Measurements from ENCODE around the gene KCNAB2.

KCNAB2 gene

DNA sequence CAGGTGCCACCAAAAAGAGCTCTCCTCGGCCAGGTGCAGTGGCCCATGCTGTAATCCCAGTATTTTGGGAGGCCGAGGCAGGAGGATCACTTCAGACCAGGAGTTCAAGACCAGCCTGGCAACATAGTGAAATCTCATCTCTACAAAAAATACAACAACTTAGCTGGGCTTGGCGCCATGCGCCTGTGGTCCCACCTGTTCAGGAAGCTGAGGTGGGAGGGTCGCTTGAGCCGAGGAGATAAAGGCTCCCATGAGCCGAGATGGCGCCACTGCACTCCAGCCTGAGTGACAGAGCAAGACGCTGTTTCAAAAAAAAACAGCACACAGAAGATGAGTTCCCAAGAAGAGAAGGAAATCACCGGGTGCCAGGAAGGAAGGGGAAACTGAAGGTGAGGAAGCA, 67.4 kb downstream of the KCNAB2 start:
- DNase-seq: no peak

DNA sequence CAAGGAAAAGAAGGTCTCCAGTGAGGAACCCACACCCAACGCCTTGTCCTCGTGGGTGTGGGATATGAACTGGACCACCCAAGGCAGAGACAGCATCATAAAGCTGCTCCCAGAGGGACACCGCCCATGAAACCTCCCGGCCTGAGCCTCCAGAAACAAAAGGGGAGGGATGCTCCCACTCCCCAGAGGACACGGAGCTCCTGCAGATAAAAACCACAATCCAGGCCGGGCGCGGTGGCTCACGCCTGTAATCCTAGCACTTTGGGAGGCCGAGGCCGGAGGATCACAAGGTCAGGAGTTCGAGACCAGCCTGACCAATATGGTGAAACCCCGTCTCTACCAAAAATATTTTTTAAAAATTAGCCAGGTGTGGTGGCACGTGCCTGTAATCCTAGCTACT, 68.1 kb downstream of the KCNAB2 start:
- DNase-seq: no peak

DNA sequence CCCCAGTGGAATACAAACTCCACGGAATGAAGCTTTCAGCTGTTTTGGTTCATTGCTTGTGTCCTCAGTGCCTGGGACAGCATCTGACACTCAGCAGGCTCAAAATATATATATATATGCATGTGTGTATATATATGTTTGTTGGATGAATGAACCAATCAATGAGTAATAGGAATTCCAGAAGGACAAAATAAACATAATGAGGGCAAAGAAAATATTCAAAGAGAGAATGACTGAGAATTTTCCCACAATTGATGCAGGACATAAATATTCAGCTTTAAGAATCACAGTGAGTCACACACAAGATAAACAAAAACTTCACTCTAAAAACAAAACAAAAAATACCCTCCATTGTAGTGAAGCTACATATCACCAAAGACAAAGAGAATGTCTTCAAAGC, 70.4 kb downstream of the KCNAB2 start:
- DNase-seq: no peak

DNA sequence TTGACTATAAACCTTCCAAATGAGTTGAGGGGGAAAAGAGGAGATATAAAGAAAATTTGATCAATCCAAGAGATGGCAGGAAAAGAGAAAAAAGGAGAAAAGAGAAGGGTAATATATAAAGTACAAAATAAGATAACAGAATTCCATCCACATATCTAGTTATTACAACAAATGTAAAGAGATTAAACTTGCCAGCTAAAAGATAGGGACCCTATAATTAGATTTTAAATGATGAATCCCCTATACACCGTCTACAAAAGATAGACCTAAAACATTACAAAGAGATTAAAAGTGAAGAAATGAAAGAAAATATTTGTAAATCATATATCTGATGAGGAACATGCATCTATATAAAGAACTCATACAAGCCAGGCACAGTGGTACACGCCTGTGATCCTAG, 71.4 kb downstream of the KCNAB2 start:
- no peak for DNase-seq

DNA sequence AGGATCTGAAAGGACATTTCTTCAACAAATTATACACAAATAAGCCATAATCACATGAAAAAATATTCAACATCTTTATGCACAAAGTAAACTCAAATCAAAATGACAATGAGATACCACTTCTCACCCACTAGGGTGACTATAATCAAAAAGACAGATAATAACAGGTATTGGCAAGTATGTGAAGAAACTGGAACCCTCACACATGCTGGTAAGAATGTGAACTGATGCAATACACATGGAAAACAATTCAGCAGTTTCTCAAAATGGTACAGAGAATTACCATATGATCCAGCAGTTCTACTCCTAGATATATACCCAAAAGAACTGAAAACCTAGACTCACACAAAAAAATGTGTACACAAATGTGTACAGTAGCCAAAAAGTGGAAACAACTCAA, 71.9 kb downstream of the KCNAB2 start:
- no peak for DNase-seq

DNA sequence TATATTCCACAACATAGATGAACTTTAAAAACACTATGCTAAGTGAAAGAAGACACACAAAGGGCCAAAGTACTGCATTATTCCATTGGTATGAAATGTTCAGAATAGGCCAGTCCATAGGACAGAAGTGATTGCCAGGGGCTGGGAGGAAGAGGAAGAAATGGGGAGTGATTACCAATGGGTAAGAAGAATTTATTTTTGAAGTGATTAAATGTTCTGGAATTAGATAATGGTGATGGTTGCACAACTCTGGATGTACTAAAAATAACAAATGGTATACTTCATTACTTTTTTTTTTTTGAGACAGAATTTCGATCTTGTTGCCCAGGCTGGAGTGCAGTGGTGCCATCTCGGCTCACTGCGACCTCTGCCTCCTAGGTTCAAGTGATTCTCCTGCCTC, 72.7 kb downstream of the KCNAB2 start:
- no peak for DNase-seq

DNA sequence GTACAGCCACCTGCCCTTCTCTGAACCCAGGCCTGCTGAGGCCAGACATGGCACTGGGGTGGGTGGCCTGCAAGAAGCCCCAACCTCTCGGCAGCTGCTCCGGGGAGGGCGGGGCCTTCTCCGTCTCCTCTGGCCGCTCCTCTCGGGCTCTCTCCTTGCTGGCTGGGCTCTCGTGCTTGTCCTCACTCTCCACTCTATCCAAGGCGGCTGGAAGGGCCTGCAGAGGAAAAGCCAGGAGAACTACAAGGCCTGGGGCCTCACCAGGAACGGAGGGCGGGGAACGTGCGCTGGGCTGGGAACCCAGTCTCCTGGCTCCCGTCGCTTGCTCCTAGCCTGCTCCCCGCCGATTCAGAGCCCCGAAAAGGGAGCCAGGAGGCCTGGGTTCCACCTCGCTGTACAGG, 75.3 kb downstream of the KCNAB2 start:
- no peak for DNase-seq

DNA sequence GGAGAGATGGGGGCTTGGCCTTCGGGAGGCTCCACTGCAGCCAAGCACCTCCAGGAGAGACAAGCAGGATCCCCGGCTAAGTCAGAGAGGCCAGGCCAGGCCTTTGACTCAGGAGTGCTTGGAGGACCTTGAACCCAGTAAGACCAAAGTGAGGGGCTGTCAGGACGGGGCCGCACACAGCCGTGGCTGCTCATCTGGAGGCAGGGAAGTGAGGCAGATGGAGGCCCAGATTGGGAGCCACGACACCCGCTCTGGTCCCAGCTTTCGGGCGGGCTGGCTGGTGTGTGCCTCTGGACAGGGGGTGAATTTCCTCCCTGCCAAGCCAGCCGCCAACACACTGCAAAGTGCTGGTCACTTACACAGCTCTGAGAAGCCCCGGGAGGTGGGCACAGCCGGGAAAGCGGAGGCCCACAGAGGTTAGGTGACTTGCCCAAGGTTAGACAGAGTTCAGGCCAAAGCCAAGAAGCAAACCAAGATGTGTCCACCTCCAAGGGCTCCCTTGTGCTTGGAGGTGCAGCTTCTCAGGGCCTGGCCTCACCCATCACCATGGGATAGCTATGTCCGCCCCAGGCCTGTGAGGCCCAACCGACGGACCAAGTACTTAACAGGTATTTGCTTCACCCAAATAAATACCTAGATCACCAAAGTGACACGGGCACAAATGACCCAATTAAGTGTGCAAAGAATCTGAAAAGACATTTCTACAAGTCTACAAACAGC, 76.1 kb downstream of the KCNAB2 start:
- DNase-seq: no peak

DNA sequence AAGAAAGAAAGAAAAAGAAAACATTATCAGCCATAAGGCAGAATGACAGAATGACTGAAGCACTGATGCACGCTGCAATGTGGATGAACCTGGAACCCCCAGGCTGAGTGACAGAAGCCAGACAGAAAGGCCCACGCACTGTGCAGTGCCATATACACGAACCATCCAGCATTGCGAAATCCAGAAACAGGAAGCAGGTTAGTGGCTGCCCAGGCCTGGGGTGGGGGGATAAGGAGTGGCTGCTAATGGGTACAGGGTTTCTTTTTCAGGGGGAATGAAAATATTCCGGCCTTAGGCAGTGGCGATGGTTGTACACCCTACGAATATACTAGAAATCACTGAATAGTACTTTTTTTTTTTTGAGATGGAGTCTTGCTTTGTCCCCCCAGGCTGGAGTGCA, 77.4 kb downstream of the KCNAB2 start:
- no peak for DNase-seq

DNA sequence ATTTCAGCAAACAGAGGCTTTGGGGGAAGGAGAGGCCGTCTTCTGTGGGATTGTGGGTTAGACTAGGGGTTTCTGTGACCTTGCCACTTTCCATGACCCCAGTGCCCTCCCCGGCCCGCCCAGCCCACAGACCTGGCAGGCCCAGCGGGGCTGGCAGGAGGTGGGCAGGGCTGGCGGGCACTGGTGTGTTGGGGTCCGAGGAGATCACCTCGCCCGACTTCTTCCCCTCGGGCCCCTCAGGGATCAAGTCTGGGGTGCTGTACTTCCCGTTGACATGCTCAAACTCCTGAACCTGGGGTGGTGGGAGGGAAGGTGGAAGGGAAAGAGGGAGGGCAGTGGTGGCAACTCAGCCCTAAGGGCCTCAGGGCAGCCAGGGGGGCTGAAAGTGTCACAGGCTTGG, 78.1 kb downstream of the KCNAB2 start:
- no peak for DNase-seq

DNA sequence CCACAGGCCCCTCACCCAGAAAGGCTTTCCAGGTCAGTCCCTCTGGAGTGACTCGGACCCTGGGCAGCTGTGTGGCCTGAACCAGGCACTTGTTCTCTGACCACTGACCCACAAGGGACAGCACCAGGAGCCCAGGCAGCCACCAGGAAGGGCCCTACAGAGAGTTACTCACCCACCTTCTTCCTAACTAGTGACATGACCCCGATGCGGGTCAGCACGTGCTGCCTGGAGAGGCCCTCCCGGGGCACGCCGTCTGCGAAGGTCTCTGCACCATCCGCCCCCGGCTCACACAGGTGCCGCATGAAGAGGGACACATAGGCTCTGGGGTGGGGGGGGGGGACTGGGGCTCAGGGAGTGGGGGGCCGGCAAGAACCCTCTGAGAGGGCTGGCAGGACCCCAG, 78.7 kb downstream of the KCNAB2 start:
- no peak for DNase-seq

DNA sequence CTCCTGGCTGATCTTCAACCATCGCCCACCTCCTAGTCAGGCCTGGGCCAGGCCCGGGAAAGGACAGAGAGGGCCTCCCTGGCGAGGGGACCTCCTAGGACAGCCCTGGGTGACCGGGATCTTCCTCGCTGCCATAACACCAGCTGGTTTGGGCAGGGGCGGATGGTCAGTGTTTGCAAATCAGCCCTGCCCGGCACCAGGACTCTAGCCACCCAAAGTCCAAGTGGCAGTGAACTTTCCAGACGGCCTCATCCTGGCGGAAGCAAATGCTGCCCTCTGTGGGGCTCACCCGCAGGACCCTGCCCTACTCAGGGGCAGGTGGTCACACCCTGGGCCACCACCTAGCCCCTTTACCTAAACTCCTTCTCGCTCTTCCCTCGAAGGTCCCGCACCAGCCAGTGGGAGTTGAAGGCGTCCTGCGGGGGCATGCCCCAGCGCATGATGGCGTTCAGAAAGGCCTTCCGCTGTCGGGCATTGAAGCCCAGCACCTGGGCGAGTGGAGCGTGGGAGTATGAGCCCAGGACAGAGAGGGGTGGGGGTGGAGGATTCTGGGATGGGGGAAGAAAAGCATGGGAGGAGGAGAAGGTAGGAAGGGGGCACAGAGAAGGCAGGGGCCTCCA, 79.2 kb downstream of the KCNAB2 start:
- no peak for DNase-seq

DNA sequence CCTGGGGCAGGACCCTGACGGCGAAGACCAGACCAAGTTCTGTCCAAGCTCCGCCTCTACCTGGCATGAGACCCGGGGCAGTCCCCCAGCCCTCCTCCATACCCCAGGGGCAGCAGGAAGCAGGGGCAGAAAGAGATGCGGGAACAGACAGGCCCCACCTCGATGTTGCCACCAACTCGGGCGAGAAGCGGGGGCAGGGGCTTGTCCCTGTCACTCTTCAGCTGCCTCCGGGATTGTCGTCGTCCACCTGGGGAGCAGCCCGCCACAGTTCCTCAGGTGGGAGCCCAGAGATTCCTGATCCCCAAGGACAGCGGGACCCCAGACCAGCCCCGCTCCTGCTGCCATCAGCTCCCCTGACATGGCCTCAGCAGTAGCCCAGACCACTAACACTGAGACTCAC, 79.7 kb downstream of the KCNAB2 start:
- no peak for DNase-seq

DNA sequence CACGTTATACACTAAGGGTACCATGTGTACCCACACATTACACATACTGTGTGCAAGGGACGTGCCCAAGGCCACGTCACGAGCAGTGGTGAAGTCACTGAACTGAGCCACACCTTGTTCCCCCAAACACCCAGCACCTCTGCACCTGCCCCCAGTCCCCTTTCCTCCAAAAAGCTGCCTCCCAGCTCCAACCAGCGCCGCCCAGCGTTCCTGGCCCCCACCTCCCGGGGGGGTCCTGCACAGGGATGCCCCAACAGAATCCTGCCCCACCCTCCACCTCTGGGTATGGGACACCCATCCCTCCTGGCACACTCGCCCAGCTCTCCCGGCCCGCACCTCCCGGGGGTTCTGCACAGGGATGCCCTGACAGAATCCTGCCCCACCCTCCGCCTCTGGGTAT, 80.3 kb downstream of the KCNAB2 start:
- DNase-seq: no peak

DNA sequence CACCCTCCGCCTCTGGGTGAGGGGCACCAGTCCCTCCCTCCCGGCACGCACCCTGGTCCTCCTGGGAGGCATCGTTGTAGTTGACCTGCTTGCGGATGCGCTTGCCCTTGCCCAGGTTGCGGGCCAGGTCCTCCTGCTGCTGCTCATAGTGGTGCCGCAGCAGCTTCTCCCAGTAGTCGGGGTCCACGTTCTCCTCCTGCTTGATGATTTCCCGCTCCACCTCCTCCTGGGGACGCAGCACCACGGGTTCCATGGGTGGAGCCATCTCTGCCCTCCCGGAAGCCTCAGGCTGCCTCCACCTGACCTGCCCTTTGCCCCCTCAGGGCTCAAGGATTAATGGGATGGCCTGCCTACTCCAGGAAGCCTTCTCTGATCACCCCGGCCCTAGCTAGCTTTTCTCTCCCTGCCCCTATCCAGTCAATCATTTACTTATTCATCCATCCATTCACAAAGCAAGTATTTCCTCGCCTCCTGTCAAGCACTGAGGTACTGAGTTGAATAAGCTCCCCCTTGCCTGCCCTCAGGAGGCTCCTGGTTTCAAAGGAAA, 80.9 kb downstream of the KCNAB2 start:
- no peak for DNase-seq

DNA sequence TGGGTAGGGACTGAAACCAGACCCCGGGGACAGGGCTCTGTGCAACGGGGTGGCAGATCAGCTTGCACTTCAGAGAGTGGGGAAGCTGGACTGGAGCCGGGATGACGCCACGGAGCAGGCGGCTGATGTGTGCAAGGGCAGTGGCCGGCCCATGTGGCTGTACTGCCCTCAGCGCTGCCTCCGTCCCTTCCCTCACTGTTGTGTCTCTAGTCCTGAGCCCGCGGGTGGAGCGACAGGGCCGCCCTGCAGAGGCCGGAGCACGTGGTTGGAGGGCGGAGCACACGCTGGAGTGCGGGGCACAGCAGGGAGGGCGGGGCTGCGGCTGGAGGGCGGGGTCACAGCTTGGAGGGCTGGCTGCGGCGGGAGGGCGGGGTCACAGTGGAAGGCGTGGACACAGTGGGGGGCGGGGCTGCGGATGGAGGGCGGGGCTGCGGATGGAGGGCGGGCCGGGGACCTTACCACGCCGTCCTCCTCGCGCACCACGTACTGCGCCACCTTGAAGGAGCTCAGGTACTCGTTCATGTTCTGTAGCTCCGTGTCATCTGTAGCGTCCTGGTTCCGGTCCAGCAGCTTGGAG, 82.0 kb downstream of the KCNAB2 start:
- DNase-seq: no peak

DNA sequence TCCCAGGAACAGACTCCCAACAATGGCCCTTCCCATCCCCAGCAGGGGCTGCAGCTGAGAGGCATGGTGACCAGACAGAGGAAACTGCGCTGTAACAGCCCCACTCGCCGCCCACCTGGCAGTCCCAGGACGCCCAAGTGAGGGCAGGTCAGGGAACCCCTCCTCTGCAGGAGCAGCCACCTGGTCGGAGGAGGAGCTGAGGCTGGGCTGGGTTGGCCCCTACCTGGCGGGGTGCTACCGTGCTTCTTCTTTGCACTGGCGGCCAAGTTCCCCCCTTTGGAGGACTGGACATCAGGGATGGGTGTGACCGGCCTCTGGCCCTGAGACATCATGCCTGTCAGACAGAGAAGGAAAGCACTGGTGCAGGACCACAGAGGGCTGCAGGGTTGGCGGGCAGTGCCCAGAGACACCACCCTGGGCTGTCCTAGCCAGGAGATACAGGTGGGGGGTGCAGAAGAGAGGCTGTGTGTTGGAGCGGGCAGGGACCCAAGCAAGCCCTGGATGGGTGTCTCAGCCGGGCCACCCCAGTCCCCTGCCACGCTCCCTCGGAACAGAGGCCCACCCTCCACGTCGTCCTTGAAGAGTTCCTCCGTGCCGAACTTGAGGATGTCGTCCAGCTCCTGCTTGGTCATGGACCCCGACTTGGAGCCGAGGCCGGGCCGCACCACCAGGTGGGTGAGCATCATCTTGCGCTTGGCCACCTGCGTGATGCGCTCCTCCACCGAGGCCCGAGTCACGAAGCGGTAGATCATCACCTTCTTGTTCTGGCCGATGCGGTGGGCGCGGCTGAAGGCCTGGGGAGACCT, 82.8 kb downstream of the KCNAB2 start:
- no peak for DNase-seq

DNA sequence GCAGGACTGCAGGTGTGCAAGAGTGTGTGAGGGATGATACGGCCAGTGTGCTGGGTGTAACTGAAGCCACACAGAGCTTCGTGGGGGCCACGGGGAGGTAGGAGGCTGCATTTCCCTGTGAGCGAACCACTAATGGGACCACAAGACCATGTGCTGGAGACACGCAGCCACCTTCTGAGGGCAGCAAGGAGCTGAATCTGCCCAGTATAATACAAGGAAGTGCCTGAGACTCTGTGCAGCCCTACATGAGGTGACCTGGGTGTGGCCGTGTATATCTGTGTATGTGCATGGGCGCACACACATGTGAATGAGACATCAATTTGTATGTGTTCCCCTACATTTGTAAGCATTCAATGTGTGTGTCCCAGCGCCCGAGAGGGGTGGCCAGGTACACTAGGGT, 83.6 kb downstream of the KCNAB2 start:
- DNase-seq: no peak

DNA sequence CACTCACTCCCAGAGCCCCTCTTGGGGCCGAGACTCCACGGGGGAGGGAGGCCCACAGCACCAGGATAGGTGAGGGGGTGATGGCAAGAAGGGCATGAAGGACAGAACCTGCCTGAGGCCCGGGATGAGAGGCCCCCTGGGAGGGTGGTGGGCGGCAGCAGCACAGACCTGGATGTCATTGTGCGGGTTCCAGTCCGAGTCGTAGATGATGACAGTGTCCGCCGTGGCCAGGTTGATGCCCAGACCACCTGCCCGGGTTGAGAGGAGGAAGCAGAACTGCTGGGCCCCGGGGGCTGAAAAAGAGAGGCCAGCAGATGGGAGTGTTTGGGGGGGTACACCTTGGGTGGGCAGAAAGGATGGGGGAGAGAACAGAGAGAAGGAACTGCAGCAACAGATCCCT, 84.3 kb downstream of the KCNAB2 start:
- no peak for DNase-seq

DNA sequence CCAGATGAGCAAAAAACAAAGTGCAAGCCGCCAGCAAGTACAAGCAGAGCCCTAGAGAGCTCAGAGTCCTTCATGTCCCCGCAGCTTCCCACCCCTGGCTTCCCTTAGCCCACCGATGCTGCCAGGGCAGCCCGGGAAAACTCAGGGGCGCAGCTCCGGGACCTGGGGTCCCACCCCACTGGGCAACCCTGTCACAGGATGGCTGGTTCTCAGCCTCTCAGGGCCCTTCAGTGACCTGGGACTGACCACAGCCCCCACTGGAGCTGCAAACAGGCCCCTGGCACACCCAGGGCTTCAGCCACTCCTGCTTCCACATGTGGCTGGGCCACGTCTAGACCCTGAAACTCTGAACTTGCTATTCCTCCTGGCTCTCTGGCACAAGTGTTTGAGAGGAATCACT, 84.9 kb downstream of the KCNAB2 start:
- DNase-seq: no peak

DNA sequence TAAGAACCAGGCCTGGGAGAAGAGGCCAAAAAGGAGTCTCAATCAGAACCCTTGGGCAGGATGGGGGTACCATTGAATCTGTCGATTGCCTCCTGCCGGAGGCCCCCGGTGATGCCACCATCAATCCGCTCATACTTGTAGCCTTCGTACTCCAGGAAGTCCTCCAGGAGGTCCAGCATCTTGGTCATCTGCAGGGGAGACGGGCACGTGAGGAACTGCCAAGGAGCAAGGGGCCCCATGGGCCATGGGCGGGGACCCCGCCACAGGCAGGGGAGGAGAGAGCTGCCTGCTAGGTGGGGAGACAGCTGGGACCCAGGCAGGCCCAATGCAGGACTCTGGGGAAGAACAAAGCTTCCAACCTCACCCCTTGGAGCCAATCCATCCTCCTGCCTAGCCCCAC, 85.9 kb downstream of the KCNAB2 start:
- no peak for DNase-seq

DNA sequence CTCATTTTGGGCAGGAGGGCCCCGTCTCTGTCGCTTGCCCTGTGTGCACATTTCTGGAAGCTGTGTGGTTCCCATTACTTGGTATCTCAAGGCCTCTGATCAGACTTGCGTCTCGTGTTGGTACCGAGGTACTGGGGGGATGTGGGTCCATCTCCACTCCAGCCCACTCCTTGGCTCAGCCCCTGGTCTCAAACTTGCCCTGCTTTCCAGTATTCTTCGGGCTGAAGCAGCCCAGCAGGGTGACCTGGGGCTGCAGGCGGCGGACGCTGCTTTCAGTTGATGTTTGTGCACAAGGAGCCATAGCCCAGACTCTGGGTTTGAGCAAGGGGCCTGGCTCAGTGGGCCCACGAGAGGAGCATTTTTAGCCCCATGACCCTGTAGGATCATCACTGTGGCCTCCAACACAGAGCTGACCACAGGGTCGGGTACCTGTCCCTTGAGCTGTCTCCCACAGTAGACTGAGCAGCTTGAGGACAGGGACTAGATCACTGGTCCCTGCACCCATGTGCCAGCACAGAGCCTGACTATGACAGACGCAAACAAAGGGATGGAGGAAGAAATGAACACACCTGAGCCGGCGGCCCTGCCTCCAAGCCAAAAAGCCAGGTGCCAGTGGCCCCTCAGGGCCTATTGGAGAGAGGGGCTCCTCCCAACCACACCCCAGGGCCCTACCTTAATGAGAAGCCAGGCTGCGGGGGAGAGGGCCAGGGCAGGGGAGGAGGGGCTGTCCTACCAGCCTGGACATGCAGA, 87.6 kb downstream of the KCNAB2 start:
- no peak for DNase-seq

DNA sequence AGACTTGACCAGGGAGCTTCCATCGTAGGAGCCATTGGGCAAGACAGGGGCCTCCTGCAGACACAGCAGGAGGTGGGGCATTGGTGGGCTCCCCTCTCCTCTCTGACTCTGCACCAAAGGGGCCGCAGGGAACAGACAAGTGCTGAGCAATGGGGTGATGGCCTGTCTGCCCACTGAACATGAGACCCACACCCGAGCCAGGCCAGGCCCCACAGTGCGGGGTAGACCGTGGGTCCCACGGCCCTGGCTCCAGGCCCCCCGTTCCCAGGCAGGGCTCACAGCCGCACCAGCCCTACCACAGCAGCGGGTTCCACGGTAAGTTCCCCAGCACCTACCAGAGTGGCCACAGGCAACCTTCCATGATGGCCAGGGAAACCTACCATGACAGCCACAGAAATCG, 88.5 kb downstream of the KCNAB2 start:
- no peak for DNase-seq
